ENCODE results near the gene PLA2G4E.

PLA2G4E gene

GRCh38 chr15:42035435-42035761 lies 14.6 kb upstream of the PLA2G4E start:
- TF ChIP-seq CTCF (IDR thresholded peaks at IDR 0.05; ENCODE audit: borderline replicate concordance, control extremely low read depth, extremely low read depth, insufficient read depth, missing control alignments) = no peak
- DNase-seq (ENCODE audit: low spot score) = peak; percentile 71
- in situ Hi-C loops (cut with MboI; ENCODE audit: low sequenced_read_pairs, unreplicated experiment) = no loop called here

GRCh38 chr15:42034628-42035434 lies 14.0 kb upstream of the PLA2G4E start:
- no peak for DNase-seq (ENCODE audit: low spot score)
- in situ Hi-C loops (cut with MboI; ENCODE audit: low sequenced_read_pairs, unreplicated experiment) = no loop called here
- TF ChIP-seq CTCF (IDR thresholded peaks at IDR 0.05; ENCODE audit: borderline replicate concordance, control extremely low read depth, extremely low read depth, insufficient read depth, missing control alignments) = no peak

GRCh38 chr15:42033214-42033873 lies 12.5 kb upstream of the PLA2G4E start:
- no peak for TF ChIP-seq CTCF (IDR thresholded peaks at IDR 0.05; ENCODE audit: borderline replicate concordance, control extremely low read depth, extremely low read depth, insufficient read depth, missing control alignments)
- in situ Hi-C loops (cut with MboI; ENCODE audit: low sequenced_read_pairs, unreplicated experiment) = no loop called here
- DNase-seq (ENCODE audit: low spot score) = no peak

DNA sequence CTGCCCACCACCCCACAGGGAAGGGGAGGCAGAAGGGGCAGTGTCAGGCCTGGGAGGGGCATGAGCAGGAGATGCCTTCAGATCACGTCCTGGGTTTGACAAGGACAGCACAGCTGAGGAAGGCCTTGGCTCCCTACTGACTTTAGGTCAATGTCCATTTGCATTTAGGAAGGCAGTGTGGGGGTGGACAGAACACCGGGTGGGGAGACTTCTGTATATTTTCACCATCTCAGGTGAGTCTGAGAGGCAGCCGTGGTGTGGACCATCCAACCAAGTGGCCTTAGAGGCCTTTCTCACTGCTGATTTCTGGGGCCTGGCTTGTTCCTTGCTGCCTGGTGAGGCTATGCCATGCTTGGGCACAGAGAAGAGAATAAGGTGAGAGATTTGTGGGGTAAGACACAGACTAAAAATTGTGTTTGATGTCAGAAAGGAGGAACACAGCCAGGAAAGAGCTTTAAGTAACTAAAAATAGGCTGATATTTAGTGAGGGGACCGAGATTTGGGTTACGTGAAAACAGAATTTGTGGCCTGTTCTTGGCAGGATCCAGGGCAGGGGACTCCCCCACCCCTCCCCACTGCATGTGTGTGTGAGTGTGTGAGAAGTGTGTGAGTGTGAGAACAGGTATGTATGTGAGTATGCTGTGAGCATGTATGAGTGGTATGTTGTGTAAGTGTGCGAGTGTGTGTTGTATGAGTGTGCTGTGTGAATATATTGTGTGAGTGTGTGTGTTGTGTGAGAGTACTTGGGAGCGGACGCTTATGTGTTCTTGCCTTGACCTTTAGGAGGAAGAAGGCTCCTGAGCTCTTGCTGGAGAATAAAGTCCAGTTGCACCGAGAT lies 11.8 kb upstream of the PLA2G4E start:
- in situ Hi-C loops (cut with MboI; ENCODE audit: low sequenced_read_pairs, unreplicated experiment) = no loop called here
- no peak for DNase-seq (ENCODE audit: low spot score)
- no peak for TF ChIP-seq CTCF (IDR thresholded peaks at IDR 0.05; ENCODE audit: borderline replicate concordance, control extremely low read depth, extremely low read depth, insufficient read depth, missing control alignments)

DNA sequence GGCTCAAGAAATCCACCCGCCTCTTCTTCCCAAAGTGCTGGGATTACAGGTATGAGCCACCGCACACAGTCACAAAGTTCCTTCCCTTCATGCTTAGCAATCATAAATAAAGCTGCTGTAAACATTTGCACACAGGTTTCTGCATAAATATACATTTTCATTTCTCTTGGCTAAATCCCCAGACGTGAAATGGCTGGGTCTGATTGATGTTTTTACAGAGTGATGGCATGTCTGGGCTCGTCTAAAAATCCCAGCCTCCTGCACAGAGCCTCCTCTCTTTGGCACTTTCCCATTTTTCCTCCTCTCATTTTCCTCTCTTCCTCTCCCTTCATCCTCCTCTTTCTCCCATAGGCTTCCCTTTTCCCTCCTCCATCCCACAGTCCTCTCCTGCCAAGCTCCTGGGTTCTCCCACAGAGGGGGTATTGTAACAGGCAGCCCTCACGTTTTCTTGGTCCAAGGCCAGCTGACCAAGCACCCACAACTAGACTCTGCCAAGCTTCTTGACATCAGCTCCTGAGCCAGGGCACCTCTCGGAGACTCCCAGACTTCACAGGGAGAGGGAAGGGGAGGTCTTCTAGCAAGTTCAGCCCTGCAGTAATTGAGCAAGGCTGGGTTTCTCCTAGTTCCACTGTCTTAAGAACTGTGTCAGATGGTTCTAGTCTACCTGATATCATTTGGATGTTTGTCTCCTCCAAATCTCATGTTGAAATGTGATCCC lies 10.5 kb upstream of the PLA2G4E start:
- in situ Hi-C loops (cut with MboI; ENCODE audit: low sequenced_read_pairs, unreplicated experiment) = no loop called here
- no peak for TF ChIP-seq CTCF (IDR thresholded peaks at IDR 0.05; ENCODE audit: borderline replicate concordance, control extremely low read depth, extremely low read depth, insufficient read depth, missing control alignments)
- no peak for DNase-seq (ENCODE audit: low spot score)

GRCh38 chr15:42027521-42027920 lies 6.7 kb upstream of the PLA2G4E start:
- no peak for TF ChIP-seq CTCF (IDR thresholded peaks at IDR 0.05; ENCODE audit: borderline replicate concordance, control extremely low read depth, extremely low read depth, insufficient read depth, missing control alignments)
- DNase-seq (ENCODE audit: low spot score) = no peak
- in situ Hi-C loops (cut with MboI; ENCODE audit: low sequenced_read_pairs, unreplicated experiment) = no loop called here

All from GM13976 (cell line).